MM.1S (cell line): ENCODE data around the gene HSD11B2.

Experiments
- CTCF ChIP-seq: fragments of 300-600 bp; sonication (generic); IDR thresholded peaks from 2 replicates; pipeline ENCODE4 v1.5.1; 2016; ENCODE audit warnings: antibody characterized with exemption, low read length, mixed read lengths
- EZH2phosphoT487 ChIP-seq: fragments of 300-600 bp; sonication (generic); IDR thresholded peaks from 2 replicates; pipeline ENCODE4 v1.6.1; 2018; ENCODE audit warnings: antibody characterized with exemption, low read length

DNA sequence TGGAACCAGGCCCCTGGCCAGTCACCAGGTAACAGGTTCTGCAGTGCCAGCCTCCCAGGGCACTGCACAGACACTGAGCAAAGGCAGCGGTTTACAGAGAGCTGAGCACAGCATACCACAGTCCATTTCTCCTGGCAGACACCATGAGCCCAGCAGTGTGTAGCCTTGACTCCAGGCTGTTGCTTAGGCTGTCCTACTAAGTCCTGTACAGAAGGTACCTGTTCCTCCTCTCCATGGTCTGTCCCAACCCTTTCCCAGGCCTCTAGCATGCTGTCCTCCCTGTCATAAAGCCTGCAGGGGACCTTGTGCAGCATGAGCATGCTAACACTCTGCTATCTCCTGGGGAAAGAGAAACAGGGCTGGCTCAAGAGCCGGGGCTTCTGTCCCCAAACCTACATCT lies 30.0 kb downstream of the HSD11B2 start:
- TF ChIP-seq EZH2phosphoT487 (no peak), CTCF (no peak)
